Ascending aorta (tissue), 2 donors: Measurements from ENCODE around the gene NAV2. TPM values are rescaled to one million over a fixed set of nuclear protein-coding genes. Genes with fewer than 3 reads are reported as not detected.

Experiments
- DNase-seq, 2 donors: peaks; one replicate each; pipeline ENCODE4 v3.0.0-alpha.2; 2019; ENCODE audit warnings: low spot score in 2 of 2
- H3K27ac ChIP-seq, 2 donors: fragments of 200-600 bp; sonication (generic); one replicate each; pipeline ENCODE4 v1.5.1; 2016 to 2017; ENCODE audit warnings: mild to moderate bottlenecking in 1 of 2
- H3K27me3 ChIP-seq: fragments of 200-600 bp; sonication (generic); one replicate; pipeline ENCODE4 v1.5.1; 2017
- H3K36me3 ChIP-seq, 2 donors: fragments of 200-600 bp; sonication (generic); one replicate each; pipeline ENCODE4 v1.5.1; 2016
- H3K4me1 ChIP-seq, 2 donors: fragments of 200-600 bp; sonication (generic); one replicate each; pipeline ENCODE4 v1.5.1; 2016 to 2017; ENCODE audit warnings: mild to moderate bottlenecking in 1 of 2
- H3K4me3 ChIP-seq, 2 donors: fragments of 200-600 bp; sonication (generic); one replicate each; pipeline ENCODE4 v1.5.1; 2016 to 2017; ENCODE audit warnings: mild to moderate bottlenecking in 1 of 2
- H3K9me3 ChIP-seq, 2 donors: fragments of 200-600 bp; sonication (generic); one replicate each; pipeline ENCODE4 v1.5.1; 2016
- CTCF ChIP-seq, 3 experiments: fragments of 200-600 bp in 2 of 3; fragments of 450-650 bp in 1 of 3; sonication (generic) in 2 of 3; IDR thresholded peaks; one replicate each; pipeline ENCODE4 v1.5.1; 2016 to 2019; ENCODE audit warnings: antibody characterized with exemption in 3 of 3, mild to moderate bottlenecking in 1 of 3, moderate library complexity in 1 of 3
- intact Hi-C: fragments of 100-400 bp; cut with DNase I; formaldehyde crosslinking; loops from one replicate; pipeline ENCODE4 v1.15.1; 2023
- total RNA-seq: library from RNA; depleted of rRNA; stranded (reverse); fragments of >200 nt; gene quantifications from one replicate; pipeline ENCODE4 v1.1.0, GENCODE V29; 2016

The NAV2 gene
- total RNA-seq, 1 donor from 2014 or later: 62.6 TPM

GRCh38 chr11:19961225-19961624 lies 248.6 kb downstream of the NAV2 start:
- DNase-seq: no peak
- intact Hi-C loops: no loop called here
- TF ChIP-seq CTCF (IDR thresholded peaks at IDR 0.05): no peak
- Histone ChIP-seq H3K27me3 (no peaks in the 10 kb centered on the region), H3K36me3 (peaks cover 15 to 38% of the 10 kb centered on the region in 2 donors), H3K4me3 (no peak overlapping the region), H3K4me1 (peaks cover 10 to 34% of the 10 kb centered on the region in 2 donors), H3K27ac (peak overlapping the region in 1 of 2 donors; percentile 63), H3K9me3 (no peaks in the 10 kb centered on the region)

- Histone ChIP-seq H3K27me3 (no peaks in the 10 kb centered on the region), H3K36me3 (peaks cover 23 to 44% of the 10 kb centered on the region in 2 donors), H3K27ac (peak overlapping the region; percentile 46 to 63), H3K4me1 (peaks cover 10 to 31% of the 10 kb centered on the region in 2 donors), H3K4me3 (no peak overlapping the region), H3K9me3 (no peaks in the 10 kb centered on the region)
- no peak for TF ChIP-seq CTCF (IDR thresholded peaks at IDR 0.05)
- no peak for DNase-seq
- intact Hi-C loops: no loop called here
These were observed 249.6 kb downstream of the NAV2 start for GRCh38 chr11:19962053-19962800.

- Histone ChIP-seq H3K9me3 (no peaks in the 10 kb centered on the region), H3K4me1 (peaks cover 8 to 31% of the 10 kb centered on the region in 2 donors), H3K4me3 (no peak overlapping the region), H3K36me3 (peaks cover 28 to 49% of the 10 kb centered on the region in 2 donors), H3K27me3 (no peaks in the 10 kb centered on the region), H3K27ac (peak overlapping the region; percentile 46 to 63)
- intact Hi-C loops: no loop called here
- DNase-seq: no peak
- no peak for TF ChIP-seq CTCF (IDR thresholded peaks at IDR 0.05)
These were observed 250.2 kb downstream of the NAV2 start for GRCh38 chr11:19962801-19963175.

- Histone ChIP-seq H3K9me3 (no peaks in the 10 kb centered on the region), H3K4me1 (peaks cover 3 to 21% of the 10 kb centered on the region in 2 donors), H3K36me3 (peaks cover 29 to 48% of the 10 kb centered on the region in 2 donors), H3K27me3 (no peaks in the 10 kb centered on the region), H3K27ac (peak overlapping the region; percentile 46 to 63), H3K4me3 (no peak overlapping the region)
- no peak for DNase-seq
- intact Hi-C loops: no loop called here
- TF ChIP-seq CTCF (IDR thresholded peaks at IDR 0.05): no peak
These were observed 251.2 kb downstream of the NAV2 start for GRCh38 chr11:19963697-19964387.

- Histone ChIP-seq H3K27me3 (no peaks in the 10 kb centered on the region), H3K36me3 (peaks cover 29 to 56% of the 10 kb centered on the region in 2 donors), H3K4me1 (peaks cover 2 to 10% of the 10 kb centered on the region in 2 donors), H3K9me3 (no peaks in the 10 kb centered on the region), H3K27ac (no peak overlapping the region), H3K4me3 (no peak overlapping the region)
- intact Hi-C loops: no loop called here
- no peak for TF ChIP-seq CTCF (IDR thresholded peaks at IDR 0.05)
- no peak for DNase-seq
These were observed 253.8 kb downstream of the NAV2 start for GRCh38 chr11:19966441-19966840.
